ENCODE measurements around the gene MRC1. TPM values are rescaled to one million over a fixed set of nuclear protein-coding genes. Genes with fewer than 3 reads are reported as not detected.

Gene MRC1
- total RNA-seq, 4 donors from 2014 or later = 8.1 to 22.0 (median 11.1) TPM

- no peaks in the 10 kb centered on the region for H3K9me3 ChIP-seq
- H3K4me3 ChIP-seq = no peak overlapping the region
- no peaks in the 10 kb centered on the region for H3K4me1 ChIP-seq
- TF ChIP-seq POLR2A (IDR thresholded peaks at IDR 0.05) (no peak), CTCF (IDR thresholded peaks at IDR 0.05) (no peak)
- no peak for DNase-seq
- no peaks in the 10 kb centered on the region for H3K27me3 ChIP-seq
- H3K27ac ChIP-seq = no peak overlapping the region
- H3K36me3 ChIP-seq = no peaks in the 10 kb centered on the region
These were observed 64.8 kb downstream of the MRC1 start for GRCh38 chr10:17873946-17874345.

- Histone ChIP-seq H3K4me3 (no peak overlapping the region), H3K4me1 (no peaks in the 10 kb centered on the region), H3K36me3 (no peaks in the 10 kb centered on the region), H3K27me3 (no peaks in the 10 kb centered on the region), H3K27ac (no peak overlapping the region), H3K9me3 (no peaks in the 10 kb centered on the region)
- TF ChIP-seq CTCF (IDR thresholded peaks at IDR 0.05) (no peak), POLR2A (IDR thresholded peaks at IDR 0.05) (no peak)
- no peak for DNase-seq
These were observed 68.0 kb downstream of the MRC1 start for GRCh38 chr10:17877121-17877520.

GRCh38 chr10:17878896-17879295 is 69.7 kb downstream of the MRC1 start:
- TF ChIP-seq CTCF (IDR thresholded peaks at IDR 0.05) (no peak), POLR2A (IDR thresholded peaks at IDR 0.05) (no peak)
- Histone ChIP-seq H3K9me3 (no peaks in the 10 kb centered on the region), H3K27me3 (no peaks in the 10 kb centered on the region), H3K4me1 (no peaks in the 10 kb centered on the region), H3K4me3 (no peak overlapping the region), H3K27ac (no peak overlapping the region), H3K36me3 (no peaks in the 10 kb centered on the region)
- DNase-seq = no peak

- Histone ChIP-seq H3K4me1 (no peaks in the 10 kb centered on the region), H3K27ac (no peak overlapping the region), H3K9me3 (no peaks in the 10 kb centered on the region), H3K4me3 (no peak overlapping the region), H3K27me3 (no peaks in the 10 kb centered on the region), H3K36me3 (no peaks in the 10 kb centered on the region)
- TF ChIP-seq POLR2A (IDR thresholded peaks at IDR 0.05) (no peak), CTCF (IDR thresholded peaks at IDR 0.05) (no peak)
- no peak for DNase-seq
These were observed 71.5 kb downstream of the MRC1 start for GRCh38 chr10:17880601-17881000.

GRCh38 chr10:17882557-17882956 is 73.4 kb downstream of the MRC1 start:
- H3K27ac ChIP-seq = no peak overlapping the region
- no peak for TF ChIP-seq POLR2A (IDR thresholded peaks at IDR 0.05)
- no peak for TF ChIP-seq CTCF (IDR thresholded peaks at IDR 0.05)
- H3K27me3 ChIP-seq = no peaks in the 10 kb centered on the region

GRCh38 chr10:17883621-17884020 is 74.5 kb downstream of the MRC1 start:
- peak in 2 of 3 donors; percentile 49 to 57 for DNase-seq
- Histone ChIP-seq H3K27ac (peak overlapping the region in 1 of 4 donors; percentile 40), H3K4me1 (no peaks in the 10 kb centered on the region), H3K9me3 (no peaks in the 10 kb centered on the region), H3K27me3 (no peaks in the 10 kb centered on the region), H3K36me3 (no peaks in the 10 kb centered on the region), H3K4me3 (no peak overlapping the region)
- TF ChIP-seq CTCF (IDR thresholded peaks at IDR 0.05) (no peak), POLR2A (IDR thresholded peaks at IDR 0.05) (no peak)

More at GRCh38 chr10:17882557-17882956, 73.4 kb downstream of the MRC1 start:
- Histone ChIP-seq H3K36me3 (no peaks in the 10 kb centered on the region), H3K4me3 (no peak overlapping the region), H3K9me3 (no peaks in the 10 kb centered on the region), H3K4me1 (no peaks in the 10 kb centered on the region)
- DNase-seq = no peak

All from Peyer's patch (tissue), 4 donors.